Stimulated activated CD4-positive, alpha-beta T cell treated with anti-CD3 and anti-CD28 coated beads, Interleukin-4, amount 100 ng/mL, for 4 hours (primary cell): ENCODE results near the gene TBPL1.

ENCODE experiments used
- DNase-seq, 2 experiments: peaks; one replicate each; pipeline ENCODE4 v3.0.0-alpha.2; 2020

The TBPL1 gene

GRCh38 chr6:134009876-134010275, 56.9 kb downstream of the TBPL1 start:
- no peak for DNase-seq

- no peak for DNase-seq
Observed at GRCh38 chr6:134010400-134010799, 57.4 kb downstream of the TBPL1 start.

GRCh38 chr6:134010974-134011373, 58.0 kb downstream of the TBPL1 start:
- no peak for DNase-seq

GRCh38 chr6:134014588-134015137, 61.6 kb downstream of the TBPL1 start:
- DNase-seq = no peak

- DNase-seq = no peak
Observed at GRCh38 chr6:134015719-134016557, 62.9 kb downstream of the TBPL1 start.

- DNase-seq = no peak
Observed at GRCh38 chr6:134016558-134016814, 63.5 kb downstream of the TBPL1 start.

- no peak for DNase-seq
Observed at GRCh38 chr6:134020071-134020470, 67.0 kb downstream of the TBPL1 start.

GRCh38 chr6:134020543-134020942, 67.5 kb downstream of the TBPL1 start:
- DNase-seq = no peak

- DNase-seq = no peak
Observed at GRCh38 chr6:134020968-134021367, 67.9 kb downstream of the TBPL1 start.

- no peak for DNase-seq
Observed at GRCh38 chr6:134021396-134022122, 68.5 kb downstream of the TBPL1 start.

GRCh38 chr6:134022650-134023049, 69.6 kb downstream of the TBPL1 start:
- no peak for DNase-seq

- no peak for DNase-seq
Observed at GRCh38 chr6:134026597-134026996, 73.6 kb downstream of the TBPL1 start.

GRCh38 chr6:134028438-134028837, 75.4 kb downstream of the TBPL1 start:
- DNase-seq = no peak

- no peak for DNase-seq
Observed at GRCh38 chr6:134029495-134030455, 76.8 kb downstream of the TBPL1 start.

- no peak for DNase-seq
Observed at GRCh38 chr6:134031696-134032255, 78.8 kb downstream of the TBPL1 start.

- no peak for DNase-seq
Observed at GRCh38 chr6:134034478-134034877, 81.5 kb downstream of the TBPL1 start.

- DNase-seq = no peak
Observed at GRCh38 chr6:134034961-134035822, 82.2 kb downstream of the TBPL1 start.

GRCh38 chr6:134035823-134036296, 82.8 kb downstream of the TBPL1 start:
- DNase-seq = no peak

GRCh38 chr6:134039116-134039515, 86.1 kb downstream of the TBPL1 start:
- DNase-seq = no peak
